Activated naive CD4-positive, alpha-beta T cell treated with anti-CD3 and anti-CD28 coated beads for 36 hours (primary cell): ENCODE results near the gene GTF3A. TPM values are rescaled to one million over a fixed set of nuclear protein-coding genes. Genes with fewer than 3 reads are reported as not detected.
"Not testable (repeated sequence)": the region's sequence is repeated elsewhere in the genome, so short reads cannot be mapped to it uniquely, and the experiment has no call there.

Experiments
- CTCF ChIA-PET: fragments of 350-600 bp; sonication (Branson Sonifier 250); formaldehyde crosslinking; loops from one replicate; lab custom pipeline; 2021; ENCODE audit warnings: antibody characterized with exemption; lab: Charles Lee
- DNase-seq: peaks from one replicate; pipeline ENCODE4 v3.0.0-alpha.2; 2020
- H3K27ac Mint-ChIP-seq: one replicate; pipeline ENCODE4 v1.8.0; 2021; ENCODE audit warnings: mild to moderate bottlenecking, mixed read lengths
- H3K27me3 Mint-ChIP-seq: one replicate; pipeline ENCODE4 v1.8.0; 2021; ENCODE audit warnings: low read depth, mixed read lengths
- H3K36me3 Mint-ChIP-seq: one replicate; pipeline ENCODE4 v1.8.0; 2021; ENCODE audit warnings: low read depth, mixed read lengths
- H3K4me1 Mint-ChIP-seq: one replicate; pipeline ENCODE4 v1.8.0; 2021; ENCODE audit warnings: low read depth, mixed read lengths
- H3K4me3 Mint-ChIP-seq: one replicate; pipeline ENCODE4 v1.8.0; 2021; ENCODE audit warnings: mild to moderate bottlenecking, moderate library complexity, mixed read lengths
- H3K9me3 Mint-ChIP-seq: one replicate; pipeline ENCODE4 v1.8.0; 2021; ENCODE audit warnings: mixed read lengths
- intact Hi-C: fragments of 100-400 bp; cut with micrococcal nuclease; formaldehyde crosslinking; loops from one replicate; pipeline ENCODE4 v1.15.1; 2023
- total RNA-seq, 2 experiments: library from RNA; stranded (reverse); gene quantifications; one replicate each; pipeline ENCODE4 v1.2.3, GENCODE V29; 2021

GTF3A gene
- total RNA-seq, 2 experiments from 2014 or later: 303 to 314 TPM

DNA sequence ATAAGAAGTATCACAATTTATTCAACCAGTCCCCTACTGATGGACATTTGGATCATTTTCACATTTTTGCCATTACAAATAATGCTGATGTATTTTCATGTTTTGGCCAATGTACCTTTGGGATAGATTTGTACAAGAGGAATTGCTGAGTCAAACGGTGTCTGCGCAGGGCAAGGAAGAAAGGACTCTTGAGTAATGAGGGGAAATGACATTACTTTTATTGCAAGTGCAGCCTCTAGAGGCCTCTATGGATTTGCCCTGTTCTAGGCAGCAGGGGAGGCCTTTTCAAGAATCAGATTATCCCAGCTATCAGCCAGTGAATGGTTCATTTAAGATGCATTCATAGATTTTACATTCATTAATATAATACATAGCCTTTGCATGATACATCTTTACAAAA lies 32.9 kb upstream of the GTF3A start:
- H3K36me3 Mint-ChIP-seq: no peaks in the 10 kb centered on the region
- no peaks in the 10 kb centered on the region for H3K4me1 Mint-ChIP-seq
- H3K4me3 Mint-ChIP-seq: no peak overlapping the region
- no peak overlapping the region for H3K27ac Mint-ChIP-seq
- intact Hi-C loops: no loop called here
- H3K27me3 Mint-ChIP-seq: no peaks in the 10 kb centered on the region
- H3K9me3 Mint-ChIP-seq: no peaks in the 10 kb centered on the region
- CTCF ChIA-PET: interaction anchor here (0.7 kb wide), 1 partner anchor 13 kb away, joined by 3 read pairs; no protein-coding TSS in a partner anchor
- no peak for DNase-seq

DNA sequence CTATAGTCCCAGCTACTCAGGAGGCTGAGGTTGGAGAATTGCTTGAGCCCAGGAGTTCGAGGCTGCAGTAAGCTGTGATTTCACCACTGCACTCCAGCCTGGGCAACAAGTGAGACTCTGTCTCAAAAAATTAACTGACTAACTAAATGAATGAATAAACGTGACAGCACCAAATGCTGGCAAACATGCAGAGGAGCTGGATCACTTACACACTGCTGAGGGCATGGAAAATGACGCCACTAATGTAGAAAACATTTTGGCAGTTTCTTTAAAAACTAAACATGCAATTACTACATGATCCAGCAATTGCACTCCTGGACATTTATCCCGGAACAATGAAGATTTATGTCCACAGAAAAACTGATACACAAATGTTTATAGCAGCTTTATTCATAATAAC lies 31.3 kb upstream of the GTF3A start:
- no peak for DNase-seq
- intact Hi-C loops: no loop called here
- no peak overlapping the region for H3K4me3 Mint-ChIP-seq
- no peaks in the 10 kb centered on the region for H3K9me3 Mint-ChIP-seq
- H3K4me1 Mint-ChIP-seq: no peaks in the 10 kb centered on the region
- no peak overlapping the region for H3K27ac Mint-ChIP-seq
- H3K36me3 Mint-ChIP-seq: no peaks in the 10 kb centered on the region
- CTCF ChIA-PET: interaction anchor here (0.7 to 0.9 kb wide), 2 partner anchors 31 to 436 kb away, joined by 3 to 4 read pairs; no protein-coding TSS in a partner anchor
- no peaks in the 10 kb centered on the region for H3K27me3 Mint-ChIP-seq

DNA sequence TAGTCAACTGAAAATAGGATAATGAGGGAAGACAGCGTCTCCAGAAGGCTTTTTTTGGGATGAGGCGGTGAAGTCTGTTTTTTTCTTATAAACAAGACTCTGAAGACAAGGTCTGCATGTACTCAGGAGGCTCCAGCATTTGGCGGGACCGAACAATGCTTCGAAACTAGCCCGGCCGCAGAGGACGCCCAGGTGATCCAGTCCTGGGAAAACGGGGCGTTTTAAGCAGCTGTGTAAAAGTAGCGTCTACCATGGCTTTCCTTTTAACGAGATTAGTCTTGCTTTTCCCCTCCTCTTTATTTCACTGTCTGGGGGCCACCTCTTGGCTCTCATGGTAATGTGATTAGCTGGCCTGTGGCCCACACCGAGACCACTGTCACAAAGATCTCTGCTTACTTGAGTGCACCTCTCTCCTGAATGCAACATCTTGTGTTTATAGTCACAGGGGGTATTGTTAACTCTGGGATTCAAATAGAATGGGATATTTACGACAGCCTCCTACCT lies 29.4 kb upstream of the GTF3A start:
- Mint-ChIP-seq H3K27me3 (no peaks in the 10 kb centered on the region), H3K4me3 (no peak overlapping the region), H3K4me1 (no peaks in the 10 kb centered on the region), H3K9me3 (no peaks in the 10 kb centered on the region), H3K36me3 (no peaks in the 10 kb centered on the region), H3K27ac (no peak overlapping the region)
- CTCF ChIA-PET: interaction anchor here (1.0 kb wide), 1 partner anchor 431 kb away, joined by 3 read pairs; no protein-coding TSS in a partner anchor
- DNase-seq: no peak
- intact Hi-C loops: no loop called here

DNA sequence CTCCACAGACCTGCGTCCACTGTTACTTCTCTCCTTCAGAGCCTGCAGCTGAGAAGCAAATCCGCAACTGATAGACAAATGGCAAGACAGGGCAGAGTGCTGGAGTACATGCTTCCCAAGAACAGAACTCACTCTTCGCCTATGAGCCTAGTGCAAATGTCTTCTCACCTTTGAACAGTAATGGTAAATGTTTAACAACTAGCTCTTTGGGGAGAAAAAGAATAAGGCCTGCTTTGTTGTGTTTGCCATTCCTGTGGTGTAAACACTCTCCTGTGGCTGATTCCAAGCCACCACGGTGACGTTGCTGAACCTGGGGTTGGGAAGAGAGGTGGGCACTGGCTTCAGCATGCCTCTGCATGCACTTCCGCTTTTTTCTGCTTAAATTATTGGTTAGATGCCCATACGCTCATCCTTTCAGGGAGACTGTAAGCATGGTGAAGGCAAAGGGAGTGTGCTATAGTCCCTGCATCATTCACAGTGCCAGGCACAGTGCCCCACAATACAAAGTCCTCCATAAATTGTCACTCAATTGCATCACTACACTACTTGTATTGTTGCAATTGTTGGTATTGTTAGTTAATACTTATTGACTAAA lies 28.1 kb upstream of the GTF3A start:
- Mint-ChIP-seq H3K9me3 (no peaks in the 10 kb centered on the region), H3K27me3 (no peaks in the 10 kb centered on the region)
- intact Hi-C loops: no loop called here

DNA sequence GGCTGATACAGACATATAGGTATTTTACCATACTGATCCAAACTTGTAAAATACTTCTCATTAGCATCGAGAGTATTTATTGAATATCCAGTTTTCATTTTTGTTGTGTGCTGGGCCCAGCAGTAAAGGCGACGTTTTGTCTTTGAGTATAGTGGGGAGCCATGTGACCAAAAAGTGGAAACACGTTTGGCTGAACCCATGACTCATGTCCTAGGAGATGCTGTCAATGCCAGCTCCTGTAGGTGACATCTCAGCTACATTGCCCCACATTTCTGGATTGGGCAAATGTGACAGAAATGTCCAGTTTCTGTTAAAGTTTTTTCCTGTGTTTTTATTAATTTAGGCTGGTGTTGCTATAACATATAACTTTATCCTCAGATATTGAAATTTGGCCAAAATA lies 26.1 kb upstream of the GTF3A start:
- no peaks in the 10 kb centered on the region for H3K36me3 Mint-ChIP-seq
- no peaks in the 10 kb centered on the region for H3K9me3 Mint-ChIP-seq
- no peaks in the 10 kb centered on the region for H3K27me3 Mint-ChIP-seq
- H3K4me3 Mint-ChIP-seq: no peak overlapping the region
- CTCF ChIA-PET: no interaction called here
- DNase-seq: no peak
- intact Hi-C loops: no loop called here
- no peak overlapping the region for H3K27ac Mint-ChIP-seq
- H3K4me1 Mint-ChIP-seq: peaks cover 1% of the 10 kb centered on the region

More for the DNA sequence above, 28.1 kb upstream of the GTF3A start:
- DNase-seq: no peak
- Mint-ChIP-seq H3K27ac (no peak overlapping the region), H3K4me1 (peaks cover 1% of the 10 kb centered on the region), H3K4me3 (no peak overlapping the region), H3K36me3 (no peaks in the 10 kb centered on the region)
- CTCF ChIA-PET: interaction anchor here (1.4 kb wide), 1 partner anchor 34 kb away, joined by 4 read pairs; no protein-coding TSS in a partner anchor

DNA sequence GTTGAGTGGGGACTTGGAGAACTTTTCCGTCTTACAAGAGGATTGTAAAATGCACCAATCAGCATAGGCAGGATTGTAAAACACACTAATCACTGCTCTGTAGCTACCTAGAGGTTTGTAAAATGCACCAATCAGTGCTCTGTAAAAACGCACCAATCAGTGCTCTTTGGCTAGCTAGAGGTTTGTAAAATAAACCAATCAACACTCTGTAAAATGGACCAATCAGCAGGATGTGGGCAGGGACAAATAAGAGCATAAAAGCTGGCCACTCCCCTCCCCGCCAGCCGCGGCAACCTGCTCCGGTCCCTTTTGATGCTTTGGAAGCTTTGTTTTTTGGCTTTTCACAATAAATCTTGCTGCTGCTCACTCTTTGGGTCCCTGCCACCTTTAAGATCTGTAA lies 24.0 kb upstream of the GTF3A start:
- H3K27ac Mint-ChIP-seq, intact Hi-C loops, H3K36me3 Mint-ChIP-seq, H3K4me1 Mint-ChIP-seq, H3K27me3 Mint-ChIP-seq, H3K9me3 Mint-ChIP-seq, DNase-seq, H3K4me3 Mint-ChIP-seq: not testable (repeated sequence)
- CTCF ChIA-PET: interaction anchor here (0.7 to 2.3 kb wide), 3 partner anchors 40 to 457 kb away, joined by 3 to 6 read pairs (median 4); no protein-coding TSS in a partner anchor

DNA sequence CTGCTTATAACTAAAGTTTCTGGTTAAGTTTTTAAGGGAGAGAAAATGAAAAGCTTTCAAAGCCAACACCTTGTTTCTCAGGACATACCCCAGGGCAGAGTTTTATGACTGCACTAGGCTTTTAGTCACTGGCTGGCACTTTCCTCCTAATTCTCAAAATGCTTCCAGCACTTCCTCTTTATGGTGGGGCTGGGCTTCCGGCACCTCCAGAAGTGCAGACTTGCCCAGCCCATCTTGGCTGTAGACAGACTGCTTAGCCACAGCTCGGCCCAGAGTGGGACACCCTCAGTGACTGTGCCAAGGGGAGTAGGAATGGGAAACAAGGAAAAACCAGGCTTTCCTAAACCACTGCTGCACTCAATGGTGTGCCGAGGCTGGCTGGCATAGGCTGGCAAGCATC lies 23.2 kb upstream of the GTF3A start:
- no peak for DNase-seq
- H3K4me3 Mint-ChIP-seq: no peak overlapping the region
- no peaks in the 10 kb centered on the region for H3K36me3 Mint-ChIP-seq
- CTCF ChIA-PET: interaction anchor here (1.3 to 2.3 kb wide), 2 partner anchors 41 to 425 kb away, joined by 4 to 6 read pairs; no protein-coding TSS in a partner anchor
- H3K27ac Mint-ChIP-seq: no peak overlapping the region
- intact Hi-C loops: no loop called here
- no peaks in the 10 kb centered on the region for H3K9me3 Mint-ChIP-seq
- H3K4me1 Mint-ChIP-seq: peaks cover 1% of the 10 kb centered on the region
- no peaks in the 10 kb centered on the region for H3K27me3 Mint-ChIP-seq

DNA sequence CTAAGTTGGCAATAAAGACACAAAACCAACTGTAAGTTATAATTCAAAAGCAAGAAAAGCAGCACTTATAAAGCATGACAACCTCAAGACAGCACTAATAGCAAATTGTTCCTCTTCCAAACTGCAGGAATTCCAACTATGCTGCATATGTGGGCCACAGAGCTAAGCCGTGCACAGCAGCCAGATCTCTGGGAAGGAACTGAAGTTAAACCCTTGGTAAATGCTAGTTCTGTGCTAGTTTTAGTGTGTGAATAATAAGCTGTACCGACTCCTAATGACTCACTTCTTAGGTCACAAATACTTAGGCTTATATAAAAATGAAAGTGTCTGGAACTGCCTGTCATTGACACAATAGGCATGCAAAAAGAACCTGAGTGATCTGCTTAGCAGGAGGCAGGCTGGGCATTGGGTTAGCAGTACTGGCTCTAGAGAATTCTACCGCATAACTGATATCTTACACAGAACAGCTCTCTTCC lies 21.2 kb upstream of the GTF3A start:
- H3K36me3 Mint-ChIP-seq: no peaks in the 10 kb centered on the region
- no peak for DNase-seq
- CTCF ChIA-PET: interaction anchor here (0.6 to 1.8 kb wide), 2 partner anchors 341 to 423 kb away, joined by 3 to 6 read pairs; no protein-coding TSS in a partner anchor
- intact Hi-C loops: no loop called here
- peaks cover 1% of the 10 kb centered on the region for H3K4me1 Mint-ChIP-seq
- no peaks in the 10 kb centered on the region for H3K9me3 Mint-ChIP-seq
- no peak overlapping the region for H3K27ac Mint-ChIP-seq
- H3K4me3 Mint-ChIP-seq: no peak overlapping the region
- H3K27me3 Mint-ChIP-seq: peaks cover 3% of the 10 kb centered on the region

DNA sequence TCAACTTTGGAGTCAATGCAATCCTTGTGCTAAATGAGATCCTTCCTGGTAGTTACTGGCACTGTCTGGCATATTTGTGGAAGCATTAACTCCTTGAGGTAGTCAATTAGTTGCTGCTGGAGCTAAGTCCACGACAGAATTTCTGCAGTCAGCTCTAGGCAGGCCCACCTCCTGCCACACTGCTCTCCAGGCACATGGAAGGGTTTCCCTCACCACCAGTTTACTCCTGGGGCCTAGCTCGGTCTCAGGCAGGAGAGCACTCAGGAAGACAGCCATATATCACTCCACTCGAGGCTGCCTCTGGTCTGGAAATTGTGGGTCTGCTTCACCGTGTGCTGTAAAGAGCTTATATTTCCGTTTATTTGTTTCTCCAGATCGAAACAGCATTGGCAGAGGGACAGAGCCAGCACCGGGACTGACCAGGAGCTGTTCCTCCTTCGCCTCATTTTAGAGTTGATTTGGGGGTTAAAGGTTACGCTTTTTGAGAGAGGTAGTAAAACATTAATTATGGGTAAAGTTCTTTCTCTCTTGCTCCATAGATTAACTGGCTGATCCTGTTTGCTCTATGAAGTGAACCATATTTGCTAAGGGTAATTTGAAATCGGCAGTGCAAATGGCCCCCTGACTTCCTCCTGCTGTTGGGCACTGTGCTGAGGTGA lies 20.6 kb upstream of the GTF3A start:
- peaks cover 1% of the 10 kb centered on the region for H3K4me1 Mint-ChIP-seq
- no peaks in the 10 kb centered on the region for H3K9me3 Mint-ChIP-seq
- no peak overlapping the region for H3K4me3 Mint-ChIP-seq
- CTCF ChIA-PET: interaction anchor here (0.6 to 1.8 kb wide), 2 partner anchors 342 to 422 kb away, joined by 3 to 6 read pairs; no protein-coding TSS in a partner anchor
- H3K36me3 Mint-ChIP-seq: no peaks in the 10 kb centered on the region
- H3K27ac Mint-ChIP-seq: no peak overlapping the region
- DNase-seq: no peak
- intact Hi-C loops: no loop called here
- H3K27me3 Mint-ChIP-seq: peaks cover 3% of the 10 kb centered on the region

DNA sequence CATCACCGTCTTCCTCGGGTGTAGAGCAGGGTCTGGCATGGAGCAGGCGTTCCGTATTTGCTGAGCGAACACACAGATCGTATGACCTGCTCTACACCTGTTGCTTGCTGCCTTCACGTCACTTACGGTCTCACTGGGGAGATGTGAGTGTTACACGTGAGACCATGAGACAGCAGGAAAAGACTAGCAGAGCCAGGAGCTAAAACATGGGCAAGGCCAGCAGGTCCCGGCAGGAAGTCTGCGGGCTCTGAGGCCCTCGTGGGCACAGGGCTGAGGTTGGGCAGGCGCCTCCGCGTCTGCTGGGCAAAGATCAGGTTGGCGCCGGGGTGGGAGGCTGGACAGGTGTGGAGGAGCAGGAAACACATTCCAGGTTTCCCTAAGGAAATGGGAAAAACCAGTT lies 19.7 kb upstream of the GTF3A start:
- intact Hi-C loops: no loop called here
- no peak overlapping the region for H3K4me3 Mint-ChIP-seq
- peaks cover 3% of the 10 kb centered on the region for H3K27me3 Mint-ChIP-seq
- no peaks in the 10 kb centered on the region for H3K9me3 Mint-ChIP-seq
- H3K36me3 Mint-ChIP-seq: no peaks in the 10 kb centered on the region
- H3K4me1 Mint-ChIP-seq: peaks cover 1% of the 10 kb centered on the region
- no peak for DNase-seq
- CTCF ChIA-PET: interaction anchor here (0.7 to 2.0 kb wide), 2 partner anchors 313 to 422 kb away, joined by 3 to 13 read pairs; no protein-coding TSS in a partner anchor
- H3K27ac Mint-ChIP-seq: no peak overlapping the region

DNA sequence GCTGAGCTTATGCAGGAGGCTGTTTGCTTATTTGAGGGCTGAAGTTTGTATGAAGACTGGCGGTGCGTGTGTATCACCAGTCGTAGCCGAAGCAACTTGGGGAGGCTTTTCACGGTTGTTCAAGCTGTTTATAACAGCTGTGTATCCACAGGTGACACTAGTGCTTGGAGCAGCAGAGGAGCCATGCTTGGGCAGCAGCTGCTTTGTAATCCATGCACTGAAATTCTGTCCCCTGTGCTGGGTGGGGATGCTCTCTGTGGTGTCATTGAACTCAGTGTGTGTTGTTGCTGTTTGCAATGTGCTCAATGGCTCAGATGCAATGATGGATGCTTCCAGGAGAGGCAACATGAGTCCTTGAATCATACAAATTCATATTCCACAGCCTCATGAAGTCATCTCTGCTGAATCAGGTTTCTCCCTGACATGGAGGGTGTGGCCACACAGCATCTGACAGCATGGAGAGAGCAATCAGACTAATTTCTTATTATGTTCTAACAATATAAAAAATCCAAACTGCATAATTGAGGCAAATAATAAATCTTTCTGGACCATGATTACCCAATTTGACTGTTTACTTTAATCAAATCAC lies 18.8 kb upstream of the GTF3A start:
- H3K4me1 Mint-ChIP-seq: peaks cover 1% of the 10 kb centered on the region
- H3K36me3 Mint-ChIP-seq: no peaks in the 10 kb centered on the region
- DNase-seq: no peak
- CTCF ChIA-PET: interaction anchor here (0.6 to 2.0 kb wide), 5 partner anchors 233 to 811 kb away, joined by 3 to 13 read pairs (median 3); no protein-coding TSS in a partner anchor
- intact Hi-C loops: loop anchor here (1.0 kb wide), 2 partner anchors 21 to 421 kb away; no protein-coding TSS in a partner anchor
- H3K4me3 Mint-ChIP-seq: no peak overlapping the region
- H3K9me3 Mint-ChIP-seq: no peaks in the 10 kb centered on the region
- H3K27me3 Mint-ChIP-seq: peaks cover 3% of the 10 kb centered on the region
- H3K27ac Mint-ChIP-seq: no peak overlapping the region
